Panc1 (cell line): ENCODE measurements around the gene RCN1.

Source experiments
- CTCF ChIP-seq: fragments of 450-650 bp; IDR thresholded peaks from 2 replicates; pipeline ENCODE4 v1.5.1; 2017; ENCODE audit warnings: mild to moderate bottlenecking
- REST ChIP-seq, 2 experiments: IDR thresholded peaks; 2 replicates each; pipeline ENCODE4 v1.6.1; 2011 to 2012; ENCODE audit warnings: low read depth in 2 of 2, control low read depth in 1 of 2, low read length in 1 of 2, mild to moderate bottlenecking in 1 of 2, moderate library complexity in 1 of 2; ENCODE audit not compliant: insufficient read depth in 1 of 2

- TF ChIP-seq CTCF = no peak
- TF ChIP-seq REST (IDR thresholded peaks at IDR 0.05; ENCODE audit: insufficient read depth in 1 of 2, low read depth in 2 of 2, low read length in 1 of 2) = no peak
Observed at GRCh38 chr11:32143378-32143777, 52.5 kb downstream of the RCN1 start.
